ENCODE measurements around the gene ADAMTS12. TPM values are rescaled to one million over a fixed set of nuclear protein-coding genes. Genes with fewer than 3 reads are reported as not detected.

Gene ADAMTS12
- total and polyA plus RNA-seq, 10 of the 15 experiments (the other 5 are each of a cell fraction or from before 2014, with no cell fraction given): 0.11 to 35.8 (median 20.7) TPM

GRCh38 chr5:33563530-33563929 is 328.3 kb downstream of the ADAMTS12 start:
- H3K27ac ChIP-seq (ENCODE audit: control insufficient read depth, insufficient read depth): no peak overlapping the region
- H3K4me2 ChIP-seq (ENCODE audit: control insufficient read depth, insufficient read depth): no peak overlapping the region
- ATAC-seq (no peak), FAIRE-seq (peak; percentile 31), DNase-seq (ENCODE audit: low read depth, low spot score) (no peak)
- intact Hi-C loops (cut with micrococcal nuclease; ENCODE audit: unreplicated experiment) (no loop called here), in situ Hi-C loops (cut with MboI) (no loop called here)
- no peaks in the 10 kb centered on the region for H3K9me3 ChIP-seq (replicated peaks; ENCODE audit: control insufficient read depth, insufficient read depth, low read length)
- ChIA-PET SMC1A (ENCODE audit: uncharacterized antibody, unreplicated experiment) (interaction anchor here (1.0 kb wide), 1 partner anchor 16 kb away, joined by 3 read pairs; no protein-coding TSS in a partner anchor), RAD21 (ENCODE audit: unreplicated experiment) (no interaction called here), CTCF (interaction anchor here (1.6 kb wide), 1 partner anchor 371 kb away, joined by 6 read pairs; no protein-coding TSS in a partner anchor), POLR2A (no interaction called here)
- no peaks in the 10 kb centered on the region for H3K36me3 ChIP-seq (ENCODE audit: control insufficient read depth in 2 of 2, insufficient read depth in 2 of 2, low read length in 1 of 2)
- H3K79me2 ChIP-seq (ENCODE audit: control insufficient read depth, insufficient read depth, low read length): no peaks in the 10 kb centered on the region
- H3K4me3 ChIP-seq: no peak overlapping the region
- no peak overlapping the region for H2AFZ ChIP-seq (ENCODE audit: control insufficient read depth, low read depth, low read length)
- H3K27me3 ChIP-seq (replicated peaks in 1 of 2; ENCODE audit: control insufficient read depth in 2 of 2, insufficient read depth in 2 of 2, low read length in 1 of 2): no peaks in the 10 kb centered on the region
- H3K9ac ChIP-seq (ENCODE audit: control insufficient read depth, insufficient read depth, low read length): no peak overlapping the region
- H3K4me1 ChIP-seq (ENCODE audit: control insufficient read depth, insufficient read depth, low read length): no peaks in the 10 kb centered on the region
- 48% methylated on average over 2 of the region's 2 CpGs for WGBS (ENCODE audit: insufficient coverage, insufficient replicate concordance, low lambda C conversion rate, missing lambda C conversion rate)
- TF ChIP-seq MAX (IDR thresholded peaks at IDR 0.05; ENCODE audit: low read depth, low read length): no peak
- TF ChIP-seq NBN (IDR thresholded peaks at IDR 0.05): no peak
- no peak for TF ChIP-seq MXI1 (IDR thresholded peaks at IDR 0.05; ENCODE audit: low read depth, low read length)
- TF ChIP-seq RAD21 (IDR thresholded peaks at IDR 0.05; ENCODE audit: insufficient read depth, low read depth, low read length): no peak
- no peak for TF ChIP-seq IKZF2 (IDR thresholded peaks at IDR 0.05)
- TF ChIP-seq SREBF2 (IDR thresholded peaks at IDR 0.05; ENCODE audit: low read length): no peak
- TF ChIP-seq SIX5 (IDR thresholded peaks at IDR 0.05; ENCODE audit: low read depth, low read length, severe bottlenecking): no peak
- no peak for TF ChIP-seq EP300 (IDR thresholded peaks at IDR 0.05; ENCODE audit: borderline replicate concordance in 1 of 2, control insufficient read depth in 1 of 2, low read depth in 2 of 2, low read length in 2 of 2)
- no peak for TF ChIP-seq RBBP5 (conservative IDR thresholded peaks at IDR 0.05)
- no peak for TF ChIP-seq GABPA (IDR thresholded peaks at IDR 0.05; ENCODE audit: low read depth)
- no peak for TF ChIP-seq JUND (IDR thresholded peaks at IDR 0.05; ENCODE audit: low read depth, low read length)
- no peak for TF ChIP-seq PKNOX1 (IDR thresholded peaks at IDR 0.05)
- no peak for TF ChIP-seq POU2F2 (IDR thresholded peaks at IDR 0.05; ENCODE audit: borderline replicate concordance, low read depth, low read length)
- TF ChIP-seq BCL11A (IDR thresholded peaks at IDR 0.05; ENCODE audit: low read depth, low read length): no peak
- TF ChIP-seq CREM (IDR thresholded peaks at IDR 0.05; ENCODE audit: low read depth): no peak
- TF ChIP-seq ASH2L (IDR thresholded peaks at IDR 0.05; ENCODE audit: borderline replicate concordance, low read depth): no peak
- no peak for TF ChIP-seq LARP7 (IDR thresholded peaks at IDR 0.05)
- no peak for TF ChIP-seq YY1 (IDR thresholded peaks at IDR 0.05; ENCODE audit: low read depth, low read length)
- no peak for TF ChIP-seq ATF3 (IDR thresholded peaks at IDR 0.05; ENCODE audit: borderline replicate concordance, extremely low read depth, low read depth, low read length)
- TF ChIP-seq SUZ12 (IDR thresholded peaks at IDR 0.05; ENCODE audit: unreplicated experiment): no peak
- BruUV-seq (replicated peaks): no TSS peak
- H4K20me1 ChIP-seq (ENCODE audit: control insufficient read depth, insufficient read depth): no peaks in the 10 kb centered on the region
